Immature natural killer cell (primary cell): ENCODE results near the gene XIAP. TPM values are rescaled to one million over a fixed set of nuclear protein-coding genes. Genes with fewer than 3 reads are reported as not detected.
"Not testable (repeated sequence)": the region's sequence is repeated elsewhere in the genome, so short reads cannot be mapped to it uniquely, and the experiment has no call there.

Experiments used
- DNase-seq, 3 donors: peaks; one replicate each; pipeline ENCODE4 v3.0.0; 2022; ENCODE audit warnings: mixed read lengths in 1 of 3
- H3K27ac Mint-ChIP-seq, 6 donors: one replicate each; pipeline ENCODE4 v1.8.0; 2020; ENCODE audit warnings: mixed read lengths in 6 of 6, mild to moderate bottlenecking in 5 of 6, inconsistent platforms in 4 of 6, moderate library complexity in 3 of 6
- H3K27me3 Mint-ChIP-seq, 3 donors: one replicate each; pipeline ENCODE4 v1.8.0; 2020 to 2021; ENCODE audit warnings: low read depth in 3 of 3, mild to moderate bottlenecking in 3 of 3, mixed read lengths in 3 of 3, moderate library complexity in 3 of 3, inconsistent platforms in 1 of 3
- H3K36me3 Mint-ChIP-seq, 3 donors: one replicate each; pipeline ENCODE4 v1.8.0; 2020; ENCODE audit warnings: mixed read lengths in 3 of 3, inconsistent platforms in 2 of 3, mild to moderate bottlenecking in 2 of 3
- H3K4me1 Mint-ChIP-seq, 2 donors: one replicate each; pipeline ENCODE4 v1.8.0; 2020; ENCODE audit warnings: inconsistent platforms in 2 of 2, mild to moderate bottlenecking in 2 of 2, mixed read lengths in 2 of 2, moderate library complexity in 1 of 2
- H3K4me3 Mint-ChIP-seq, 5 donors: one replicate each; pipeline ENCODE4 v1.8.0; 2020; ENCODE audit warnings: mild to moderate bottlenecking in 5 of 5, mixed read lengths in 5 of 5, inconsistent platforms in 3 of 5, moderate library complexity in 3 of 5
- H3K9me3 Mint-ChIP-seq, 6 donors: one replicate each; pipeline ENCODE4 v1.8.0; 2020; ENCODE audit warnings: mild to moderate bottlenecking in 6 of 6, mixed read lengths in 6 of 6, inconsistent platforms in 4 of 6, moderate library complexity in 3 of 6
- polyA plus RNA-seq, 3 donors: library from polyadenylated mRNA; unstranded; fragments of 300-500 nt; fragmentation: Illumina TruSeq; gene quantifications; one replicate each; pipeline ENCODE4 v1.2.3, GENCODE V29; 2021

Gene XIAP
- polyA plus RNA-seq, 3 donors from 2014 or later = 1.1 to 14.4 (median 6.3) TPM

- H3K36me3 Mint-ChIP-seq = no peaks in the 10 kb centered on the region
- no peaks in the 10 kb centered on the region for H3K9me3 Mint-ChIP-seq
- no peak overlapping the region for H3K27ac Mint-ChIP-seq
- H3K4me1 Mint-ChIP-seq = no peaks in the 10 kb centered on the region
- peaks cover 0 to 8% (median 3%) of the 10 kb centered on the region in 3 donors for H3K27me3 Mint-ChIP-seq
- DNase-seq = no peak
- H3K4me3 Mint-ChIP-seq = no peak overlapping the region
Measured at GRCh38 chrX:123849096-123849495, 10.8 kb upstream of the XIAP start.

DNA sequence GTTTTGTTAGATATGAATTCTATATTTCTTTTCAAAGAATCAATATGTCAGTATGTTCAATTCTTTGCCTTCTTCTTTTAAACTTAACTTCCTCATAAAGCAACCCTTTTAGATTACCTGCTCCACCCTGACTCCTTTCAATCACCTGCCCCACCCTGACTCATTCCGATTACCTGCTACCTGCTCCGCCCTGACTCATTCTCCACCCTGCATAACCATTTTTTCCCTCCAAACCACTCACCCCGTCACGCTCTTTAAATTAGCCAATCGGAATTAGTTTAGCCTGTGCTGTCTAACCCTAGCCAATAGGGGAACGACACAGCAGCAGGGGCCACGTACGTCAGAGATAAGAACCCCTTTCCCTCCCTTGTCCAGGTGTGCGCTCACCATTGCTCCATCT lies 9.9 kb upstream of the XIAP start:
- H3K27ac Mint-ChIP-seq, H3K9me3 Mint-ChIP-seq, H3K36me3 Mint-ChIP-seq, H3K4me1 Mint-ChIP-seq, H3K4me3 Mint-ChIP-seq, DNase-seq: not testable (repeated sequence)
- H3K27me3 Mint-ChIP-seq = peaks cover 0 to 11% (median 0%) of the 10 kb centered on the region in 3 donors

- no peaks in the 10 kb centered on the region for H3K36me3 Mint-ChIP-seq
- no peak for DNase-seq
- H3K9me3 Mint-ChIP-seq = no peaks in the 10 kb centered on the region
- H3K27me3 Mint-ChIP-seq = peaks cover 0 to 14% (median 0%) of the 10 kb centered on the region in 3 donors
- H3K27ac Mint-ChIP-seq = no peak overlapping the region
- no peaks in the 10 kb centered on the region for H3K4me1 Mint-ChIP-seq
- no peak overlapping the region for H3K4me3 Mint-ChIP-seq
Measured at GRCh38 chrX:123851079-123851478, 8.8 kb upstream of the XIAP start.

DNA sequence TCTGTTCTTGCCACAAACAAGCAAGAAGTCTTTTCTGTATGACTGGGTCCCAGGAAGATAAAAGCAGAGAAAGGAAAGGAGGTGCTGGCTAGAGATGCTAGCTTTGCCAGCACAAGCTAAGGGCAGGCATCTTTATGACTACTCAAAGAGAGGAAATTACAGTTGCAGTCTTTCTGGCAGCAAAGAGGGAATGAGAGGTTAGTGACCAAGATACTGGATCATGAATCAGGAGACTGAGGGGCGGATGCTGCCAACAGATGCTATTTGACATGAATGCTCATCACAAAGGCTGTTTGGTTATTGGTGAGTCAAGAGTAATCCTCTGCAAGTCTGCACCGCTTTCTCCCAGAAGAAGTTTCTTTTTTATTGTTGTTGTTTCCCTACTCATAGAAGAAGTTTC lies 5.5 kb upstream of the XIAP start:
- DNase-seq = no peak
- Mint-ChIP-seq H3K36me3 (no peaks in the 10 kb centered on the region), H3K4me1 (peaks cover 8 to 10% of the 10 kb centered on the region in 2 donors), H3K27me3 (peaks cover 0 to 11% (median 4%) of the 10 kb centered on the region in 3 donors), H3K9me3 (peaks cover 0 to 1% (median 0%) of the 10 kb centered on the region in 6 donors), H3K27ac (no peak overlapping the region), H3K4me3 (no peak overlapping the region)

GRCh38 chrX:123859409-123859845 lies 426 bp upstream of the XIAP start:
- H3K4me1 Mint-ChIP-seq = peaks cover 22 to 31% of the 10 kb centered on the region in 2 donors
- no peaks in the 10 kb centered on the region for H3K36me3 Mint-ChIP-seq

DNA sequence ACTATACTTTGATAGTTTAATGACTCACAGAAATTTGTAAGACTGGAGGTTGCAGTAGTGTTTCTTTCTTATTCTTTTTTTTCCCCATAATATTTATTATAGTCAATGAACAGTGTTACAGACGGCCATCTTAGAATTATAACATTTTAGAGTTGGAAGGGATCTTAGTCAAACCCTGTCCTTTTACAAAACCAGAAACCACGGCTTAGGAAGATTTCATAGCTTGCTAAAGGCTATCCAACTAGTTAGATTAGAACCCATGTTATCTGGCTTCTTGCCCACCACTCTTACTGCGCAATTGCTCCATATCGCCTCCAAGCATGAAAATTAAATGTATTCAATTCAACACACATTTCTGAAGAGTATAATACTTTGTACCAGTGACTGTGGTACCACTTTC lies 1.1 kb downstream of the XIAP start:
- DNase-seq = no peak
- Mint-ChIP-seq H3K27ac (peak overlapping the region; percentile 92 to 98 (median 96)), H3K4me1 (peaks cover 27 to 39% of the 10 kb centered on the region in 2 donors), H3K27me3 (peaks cover 4 to 12% (median 11%) of the 10 kb centered on the region in 3 donors), H3K4me3 (peak overlapping the region; percentile 91 to 97 (median 95)), H3K9me3 (peaks cover 0 to 1% (median 0%) of the 10 kb centered on the region in 6 donors), H3K36me3 (no peaks in the 10 kb centered on the region)

More at GRCh38 chrX:123859409-123859845, 426 bp upstream of the XIAP start:
- DNase-seq = no peak
- H3K9me3 Mint-ChIP-seq = peaks cover 0 to 1% (median 0%) of the 10 kb centered on the region in 6 donors
- H3K4me3 Mint-ChIP-seq = peak overlapping the region; percentile 91 to 97 (median 95)
- peaks cover 3 to 14% (median 9%) of the 10 kb centered on the region in 3 donors for H3K27me3 Mint-ChIP-seq
- H3K27ac Mint-ChIP-seq = peak overlapping the region; percentile 92 to 97 (median 96)

GRCh38 chrX:123869488-123869887 lies 9.6 kb downstream of the XIAP start:
- DNase-seq = no peak
- Mint-ChIP-seq H3K27me3 (peaks cover 0 to 4% (median 3%) of the 10 kb centered on the region in 3 donors), H3K4me3 (no peak overlapping the region), H3K9me3 (no peaks in the 10 kb centered on the region), H3K27ac (peak overlapping the region in 1 of 6 donors; percentile 44), H3K4me1 (peaks cover 22 to 35% of the 10 kb centered on the region in 2 donors), H3K36me3 (no peaks in the 10 kb centered on the region)

DNA sequence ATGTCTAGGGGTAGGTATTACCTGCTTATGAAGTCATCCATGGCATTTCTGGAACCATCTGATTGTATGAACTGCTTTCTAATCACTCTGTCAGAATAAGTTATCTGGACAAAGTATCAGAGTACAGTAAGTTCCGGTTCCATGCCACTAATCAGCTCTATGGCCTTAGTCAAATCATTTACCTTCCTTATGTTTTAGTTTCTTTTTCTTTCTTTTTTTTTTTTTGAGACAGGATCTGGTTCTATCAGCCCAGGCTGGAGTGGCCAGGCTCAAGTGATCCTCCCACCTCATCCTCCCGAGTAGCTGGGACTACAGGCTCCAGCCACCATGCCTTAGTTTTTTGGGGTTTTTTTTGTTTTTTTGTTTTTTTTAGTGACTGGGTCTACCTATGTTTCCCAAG lies 11.5 kb downstream of the XIAP start:
- no peak overlapping the region for H3K4me3 Mint-ChIP-seq
- no peaks in the 10 kb centered on the region for H3K36me3 Mint-ChIP-seq
- peaks cover 0 to 2% (median 0%) of the 10 kb centered on the region in 3 donors for H3K27me3 Mint-ChIP-seq
- peaks cover 16 to 27% of the 10 kb centered on the region in 2 donors for H3K4me1 Mint-ChIP-seq
- H3K9me3 Mint-ChIP-seq = no peaks in the 10 kb centered on the region
- no peak for DNase-seq
- H3K27ac Mint-ChIP-seq = peak overlapping the region in 2 of 6 donors; percentile 29 to 62

DNA sequence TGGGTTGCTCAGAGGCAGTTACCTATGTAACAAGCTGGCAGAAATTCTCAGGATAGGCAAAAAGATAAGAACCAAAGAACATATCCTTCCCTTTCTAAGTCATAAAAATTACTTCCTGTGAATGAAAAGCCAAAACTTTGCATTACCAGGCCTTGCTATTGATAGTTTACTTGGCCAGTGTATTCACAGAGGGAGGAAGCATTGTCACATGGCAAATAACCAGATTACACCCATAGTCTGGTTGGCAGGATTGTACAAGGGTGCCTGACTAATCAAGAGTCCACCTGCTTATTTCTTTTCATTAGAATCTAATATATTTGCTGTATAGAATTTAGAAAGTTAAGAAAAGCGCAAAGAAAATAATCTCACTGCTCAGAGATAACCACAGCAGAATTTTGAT lies 14.1 kb downstream of the XIAP start:
- H3K4me1 Mint-ChIP-seq = peaks cover 34 to 48% of the 10 kb centered on the region in 2 donors
- H3K27ac Mint-ChIP-seq = peak overlapping the region in 1 of 6 donors; percentile 32
- no peaks in the 10 kb centered on the region for H3K36me3 Mint-ChIP-seq
- peaks cover 0 to 2% (median 0%) of the 10 kb centered on the region in 3 donors for H3K27me3 Mint-ChIP-seq
- no peak overlapping the region for H3K4me3 Mint-ChIP-seq
- no peak for DNase-seq
- H3K9me3 Mint-ChIP-seq = no peaks in the 10 kb centered on the region

GRCh38 chrX:123876177-123876576 lies 16.3 kb downstream of the XIAP start:
- Mint-ChIP-seq H3K9me3 (no peaks in the 10 kb centered on the region), H3K4me1 (peaks cover 39 to 48% of the 10 kb centered on the region in 2 donors), H3K4me3 (no peak overlapping the region), H3K27ac (no peak overlapping the region), H3K36me3 (no peaks in the 10 kb centered on the region), H3K27me3 (no peaks in the 10 kb centered on the region)
- DNase-seq = no peak

- peak overlapping the region in 1 of 5 donors; percentile 54 for H3K4me3 Mint-ChIP-seq
- peak overlapping the region in 3 of 6 donors; percentile 39 to 74 (median 49) for H3K27ac Mint-ChIP-seq
- no peaks in the 10 kb centered on the region for H3K9me3 Mint-ChIP-seq
- no peak for DNase-seq
- no peaks in the 10 kb centered on the region for H3K36me3 Mint-ChIP-seq
- no peaks in the 10 kb centered on the region for H3K27me3 Mint-ChIP-seq
- H3K4me1 Mint-ChIP-seq = peaks cover 38 to 54% of the 10 kb centered on the region in 2 donors
Measured at GRCh38 chrX:123876844-123877243, 17.0 kb downstream of the XIAP start.

DNA sequence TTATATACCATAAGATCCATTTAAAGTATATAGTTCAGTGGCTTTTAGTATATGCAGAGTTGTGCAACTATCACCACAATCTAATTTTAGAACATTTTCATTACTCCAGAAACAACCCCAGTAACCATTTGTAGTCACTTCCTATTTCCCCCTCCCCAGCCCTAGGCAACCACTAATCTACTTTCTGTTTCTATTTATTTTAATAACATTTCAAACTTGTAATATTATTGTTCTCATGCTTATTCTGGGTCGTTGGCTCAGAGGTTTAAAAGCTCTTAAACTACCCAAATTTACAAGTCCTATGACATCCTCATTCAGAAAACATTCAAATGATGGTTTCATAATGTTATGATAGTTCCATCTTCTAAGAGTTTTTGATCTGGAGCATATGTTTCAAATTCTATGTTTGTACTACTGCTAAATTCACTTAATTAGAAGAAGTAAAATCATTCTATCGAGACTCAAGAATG lies 18.4 kb downstream of the XIAP start:
- peak overlapping the region; percentile 3 to 89 (median 82) for H3K27ac Mint-ChIP-seq
- H3K27me3 Mint-ChIP-seq = no peaks in the 10 kb centered on the region
- peak overlapping the region; percentile 61 to 80 (median 64) for H3K4me3 Mint-ChIP-seq
- H3K9me3 Mint-ChIP-seq = no peaks in the 10 kb centered on the region
- H3K36me3 Mint-ChIP-seq = no peaks in the 10 kb centered on the region
- peak; percentile 40 to 53 (median 47) for DNase-seq
- H3K4me1 Mint-ChIP-seq = peaks cover 36 to 61% of the 10 kb centered on the region in 2 donors

DNA sequence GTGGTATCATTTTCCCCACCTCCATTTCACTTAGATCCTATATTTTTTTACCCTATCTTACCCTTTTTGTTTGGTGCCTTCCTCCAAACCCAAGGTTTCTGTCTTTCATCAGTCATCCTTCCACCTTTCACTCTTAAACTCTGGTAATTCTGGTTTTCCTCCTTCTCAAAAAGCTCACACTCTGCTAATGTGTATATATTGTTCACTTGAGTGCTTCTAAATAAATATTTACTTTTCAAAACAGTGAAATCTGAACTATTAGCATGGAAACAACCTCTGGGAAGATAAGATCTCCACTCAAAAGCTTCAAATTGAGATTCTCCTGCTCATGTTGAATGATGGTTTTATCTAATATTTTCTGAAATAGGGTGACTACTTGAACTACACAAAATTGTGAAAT lies 21.5 kb downstream of the XIAP start:
- Mint-ChIP-seq H3K4me1 (peaks cover 31 to 61% of the 10 kb centered on the region in 2 donors), H3K27ac (peak overlapping the region in 2 of 6 donors; percentile 70 to 75), H3K4me3 (peak overlapping the region in 1 of 5 donors; percentile 8), H3K36me3 (no peaks in the 10 kb centered on the region), H3K27me3 (no peaks in the 10 kb centered on the region), H3K9me3 (peaks cover 0 to 1% (median 0%) of the 10 kb centered on the region in 6 donors)
- DNase-seq = no peak

GRCh38 chrX:123882391-123882790 lies 22.5 kb downstream of the XIAP start:
- DNase-seq = no peak
- peaks cover 0 to 1% (median 0%) of the 10 kb centered on the region in 6 donors for H3K9me3 Mint-ChIP-seq
- no peaks in the 10 kb centered on the region for H3K36me3 Mint-ChIP-seq
- H3K4me1 Mint-ChIP-seq = peaks cover 26 to 52% of the 10 kb centered on the region in 2 donors
- H3K4me3 Mint-ChIP-seq = no peak overlapping the region
- H3K27me3 Mint-ChIP-seq = no peaks in the 10 kb centered on the region
- no peak overlapping the region for H3K27ac Mint-ChIP-seq
